HAP-1 (cell line): ENCODE data around the gene ATRIP.

Experiments used
- DNase-seq, 2 experiments: peaks; one replicate each; pipeline ENCODE4 v3.0.0-alpha.2; 2016 to 2020; ENCODE audit warnings: low spot score in 2 of 2
- H3K27me3 ChIP-seq: fragments of 250-450 bp; sonication (Bioruptor Pico); 2 replicates; pipeline ENCODE4 v1.5.1; 2020; ENCODE audit warnings: low read depth, mild to moderate bottlenecking, moderate library complexity
- H3K36me3 ChIP-seq: fragments of 250-450 bp; sonication (Bioruptor Pico); replicated peaks from 2 replicates; pipeline ENCODE4 v1.5.1; 2020; ENCODE audit warnings: mild to moderate bottlenecking
- H3K4me1 ChIP-seq: fragments of 250-450 bp; sonication (Bioruptor Pico); 2 replicates; pipeline ENCODE4 v1.5.1; 2020; ENCODE audit warnings: mild to moderate bottlenecking
- H3K4me3 ChIP-seq: fragments of 250-450 bp; sonication (Bioruptor Pico); 2 replicates; pipeline ENCODE4 v1.5.1; 2020; ENCODE audit warnings: mild to moderate bottlenecking, moderate library complexity
- H3K9me3 ChIP-seq: fragments of 250-450 bp; sonication (Bioruptor Pico); 2 replicates; pipeline ENCODE4 v1.5.1; 2020; ENCODE audit warnings: mild to moderate bottlenecking, moderate library complexity
- in situ Hi-C: fragments of 300-500 bp; cut with MboI; formaldehyde crosslinking; loops from 3 replicates; pipeline ENCODE4 v1.14.3; 2020; ENCODE audit warnings: low sequenced_read_pairs, inconsistent platforms, mixed read lengths

The ATRIP gene

DNA sequence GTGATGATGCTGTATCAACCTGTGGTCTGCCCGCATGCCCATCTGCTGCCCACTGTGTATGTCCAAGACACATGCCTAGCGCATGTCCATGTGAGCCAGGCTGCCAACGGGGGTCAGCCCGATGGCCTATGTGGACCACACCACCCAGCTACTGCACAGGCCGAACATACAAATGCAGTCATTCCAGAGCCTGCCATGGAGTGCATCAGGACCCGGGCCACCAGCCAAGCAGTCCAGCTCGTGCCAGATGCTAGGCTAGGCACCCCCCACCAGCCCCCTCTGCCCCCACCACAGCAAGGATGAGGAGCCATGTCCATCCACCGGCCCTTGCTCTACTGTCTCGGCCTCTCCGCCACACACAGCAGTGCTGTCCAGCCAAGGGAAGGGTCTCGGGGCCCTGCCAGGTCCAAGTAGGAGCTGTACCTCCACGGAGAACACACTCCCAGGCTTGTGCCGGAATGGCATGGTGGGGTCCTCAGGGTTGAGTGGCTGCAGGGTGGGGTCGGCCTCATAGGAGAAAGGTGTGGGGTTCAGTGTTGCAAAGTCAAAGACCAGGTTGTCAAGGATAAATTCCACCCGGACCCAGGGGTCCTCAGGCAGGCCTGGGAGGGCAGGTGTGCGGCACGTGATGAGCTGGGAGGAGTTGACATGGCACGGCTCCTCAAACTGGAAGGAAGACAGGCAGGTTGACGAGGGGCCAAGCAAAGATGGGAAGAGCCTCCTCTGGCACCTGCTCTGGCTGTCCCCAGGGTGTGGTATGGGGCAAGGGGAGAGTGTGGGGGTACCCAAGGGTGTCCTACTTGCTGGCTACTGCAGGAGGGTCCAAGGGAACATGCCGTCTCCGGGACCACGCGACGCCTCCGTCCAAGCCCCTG is 31.9 kb upstream of the ATRIP start:
- in situ Hi-C loops, result no loop called here
- peaks cover 10% of the 10 kb centered on the region for H3K36me3 ChIP-seq

DNA sequence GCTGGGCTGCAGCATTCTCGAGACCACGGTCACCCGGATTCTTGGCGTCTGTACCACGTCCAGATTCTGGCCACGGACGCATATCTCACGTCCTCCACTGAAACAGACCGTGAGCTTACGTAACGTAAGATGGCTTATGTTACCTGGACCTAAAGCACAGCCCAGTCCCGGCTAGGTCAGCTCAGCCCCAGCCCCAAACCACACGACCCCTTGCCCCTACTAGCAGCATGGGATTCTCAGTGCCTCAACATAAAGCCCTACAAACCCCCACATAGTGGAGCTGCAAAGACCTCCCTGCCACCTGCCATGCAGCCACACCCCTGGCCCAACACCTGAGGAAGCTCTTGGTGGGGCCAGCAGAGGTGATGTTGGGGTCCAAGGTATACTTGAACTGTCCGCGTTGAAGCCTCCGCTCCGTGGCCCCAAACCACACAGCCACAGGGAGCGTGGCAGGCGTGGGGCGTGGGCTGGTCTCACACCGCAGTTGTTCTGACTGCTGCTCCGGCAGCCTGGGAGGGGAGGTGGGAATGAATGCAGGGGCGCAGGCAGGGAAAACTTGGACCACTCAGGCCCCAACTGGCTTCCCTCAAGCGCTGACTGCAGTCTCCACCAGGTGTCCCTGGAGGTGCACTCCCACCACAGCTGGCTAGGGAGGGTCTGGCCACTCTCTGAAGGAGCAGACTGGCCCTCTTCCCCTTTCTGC is 31.1 kb upstream of the ATRIP start:
- in situ Hi-C loops, result no loop called here
- no peaks in the 10 kb centered on the region for H3K4me1 ChIP-seq
- H3K36me3 ChIP-seq, result peaks cover 10% of the 10 kb centered on the region
- H3K4me3 ChIP-seq, result no peak overlapping the region
- H3K27me3 ChIP-seq, result no peaks in the 10 kb centered on the region
- no peaks in the 10 kb centered on the region for H3K9me3 ChIP-seq
- no peak for DNase-seq

More for the DNA sequence above, 31.9 kb upstream of the ATRIP start:
- no peak overlapping the region for H3K4me3 ChIP-seq
- no peak for DNase-seq
- no peaks in the 10 kb centered on the region for H3K27me3 ChIP-seq
- no peaks in the 10 kb centered on the region for H3K4me1 ChIP-seq
- no peaks in the 10 kb centered on the region for H3K9me3 ChIP-seq

- Histone ChIP-seq H3K36me3 (peaks cover 6% of the 10 kb centered on the region; the same call in 1 of the 2 replicates), H3K27me3 (no peaks in the 10 kb centered on the region), H3K4me1 (no peaks in the 10 kb centered on the region), H3K9me3 (no peaks in the 10 kb centered on the region), H3K4me3 (no peak overlapping the region)
- in situ Hi-C loops, result no loop called here
- no peak for DNase-seq
Observed at GRCh38 chr3:48416091-48416505, 30.4 kb upstream of the ATRIP start.

DNA sequence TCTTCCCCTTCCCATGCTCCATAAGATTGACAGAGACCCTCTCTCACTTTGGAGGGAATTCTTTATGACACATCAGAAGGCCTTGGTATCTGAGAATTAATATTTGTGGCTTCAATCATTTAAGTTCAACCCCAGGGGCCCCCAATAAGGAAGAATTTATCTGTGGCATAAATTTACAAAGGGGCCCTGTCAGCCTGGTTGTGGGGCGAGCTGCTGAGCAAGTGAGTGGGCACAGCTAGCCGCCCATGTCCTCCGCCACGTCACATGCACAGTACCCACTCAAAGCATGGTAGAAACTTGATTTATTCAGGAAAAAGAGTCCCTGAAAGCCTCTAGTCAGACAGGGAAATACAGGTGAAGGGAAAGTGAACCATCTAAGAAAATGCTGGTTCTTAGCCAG is 30.0 kb upstream of the ATRIP start:
- Histone ChIP-seq H3K36me3 (peaks cover 6% of the 10 kb centered on the region; the same call in 1 of the 2 replicates), H3K4me1 (no peaks in the 10 kb centered on the region), H3K9me3 (no peaks in the 10 kb centered on the region), H3K4me3 (no peak overlapping the region), H3K27me3 (no peaks in the 10 kb centered on the region)
- no peak for DNase-seq
- in situ Hi-C loops, result no loop called here

DNA sequence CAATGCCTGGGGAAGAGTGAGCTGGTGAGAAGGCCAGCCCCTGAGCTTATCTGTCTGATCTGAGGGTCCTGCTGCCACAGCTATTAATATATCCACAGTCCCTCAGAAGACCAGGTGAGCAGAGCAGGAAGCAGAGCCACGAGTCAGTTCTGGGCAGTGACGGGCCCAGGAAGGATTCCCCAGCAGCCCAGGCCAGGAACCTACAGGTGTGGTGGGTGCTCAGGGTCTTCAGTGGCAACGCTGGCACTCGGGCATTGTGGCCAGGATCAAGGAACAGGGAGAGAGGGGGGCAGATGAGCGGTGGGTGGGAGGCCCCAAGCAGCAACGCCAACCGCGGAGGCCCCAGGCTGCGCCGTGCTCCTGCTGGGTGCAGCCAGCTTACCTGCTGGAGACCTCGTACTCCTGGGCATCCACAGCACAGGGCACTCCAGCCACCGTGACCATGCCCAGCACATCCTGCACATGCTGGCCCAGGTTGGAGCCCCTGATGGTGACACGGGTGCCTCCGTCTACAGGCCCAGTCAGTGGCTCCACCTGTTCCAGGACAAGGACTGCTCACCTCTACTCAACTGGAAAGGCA is 28.9 kb upstream of the ATRIP start:
- H3K36me3 ChIP-seq, result peaks cover 6% of the 10 kb centered on the region; the same call in 1 of the 2 replicates
- no peak overlapping the region for H3K4me3 ChIP-seq
- in situ Hi-C loops, result no loop called here
- H3K4me1 ChIP-seq, result no peaks in the 10 kb centered on the region
- no peak for DNase-seq
- H3K9me3 ChIP-seq, result no peaks in the 10 kb centered on the region
- H3K27me3 ChIP-seq, result no peaks in the 10 kb centered on the region

GRCh38 chr3:48418140-48418539 is 28.4 kb upstream of the ATRIP start:
- H3K4me1 ChIP-seq, result no peaks in the 10 kb centered on the region
- peaks cover 6% of the 10 kb centered on the region; the same call in 1 of the 2 replicates for H3K36me3 ChIP-seq
- no peak for DNase-seq
- H3K9me3 ChIP-seq, result no peaks in the 10 kb centered on the region
- no peak overlapping the region for H3K4me3 ChIP-seq
- in situ Hi-C loops, result no loop called here
- H3K27me3 ChIP-seq, result no peaks in the 10 kb centered on the region

- in situ Hi-C loops, result no loop called here
- Histone ChIP-seq H3K4me3 (no peak overlapping the region), H3K4me1 (no peaks in the 10 kb centered on the region), H3K27me3 (no peaks in the 10 kb centered on the region), H3K9me3 (no peaks in the 10 kb centered on the region), H3K36me3 (peaks cover 6% of the 10 kb centered on the region; the same call in 1 of the 2 replicates)
- no peak for DNase-seq
Observed at GRCh38 chr3:48418651-48419050, 27.9 kb upstream of the ATRIP start.

GRCh38 chr3:48419149-48419548 is 27.4 kb upstream of the ATRIP start:
- Histone ChIP-seq H3K4me3 (no peak overlapping the region), H3K9me3 (no peaks in the 10 kb centered on the region), H3K36me3 (peaks cover 6% of the 10 kb centered on the region; the same call in 1 of the 2 replicates), H3K4me1 (no peaks in the 10 kb centered on the region), H3K27me3 (no peaks in the 10 kb centered on the region)
- DNase-seq, result no peak
- in situ Hi-C loops, result no loop called here

DNA sequence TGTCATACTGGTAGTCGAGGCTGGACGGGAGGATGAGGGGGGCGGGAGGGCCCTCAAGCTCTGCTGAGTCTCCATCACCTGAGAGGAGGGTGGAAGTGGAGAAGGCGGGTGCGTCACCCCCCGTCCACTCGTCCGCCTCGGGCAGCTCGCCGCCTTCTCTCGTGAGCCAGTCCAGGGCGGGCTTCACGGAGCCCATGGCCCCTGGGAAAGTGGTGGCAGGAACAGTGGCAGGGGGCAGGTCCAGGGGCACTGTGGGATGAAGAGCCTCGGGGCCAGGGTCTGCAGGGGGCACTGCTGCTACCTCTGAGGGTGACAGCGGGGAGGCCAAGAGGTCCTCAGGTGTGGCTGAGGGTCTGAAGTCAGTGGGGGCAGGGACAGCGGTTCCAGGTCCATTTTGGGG is 26.9 kb upstream of the ATRIP start:
- no peak for DNase-seq
- Histone ChIP-seq H3K4me1 (no peaks in the 10 kb centered on the region), H3K4me3 (no peak overlapping the region), H3K36me3 (peaks cover 3% of the 10 kb centered on the region; the same call in 1 of the 2 replicates), H3K27me3 (no peaks in the 10 kb centered on the region), H3K9me3 (no peaks in the 10 kb centered on the region)
- in situ Hi-C loops, result no loop called here

GRCh38 chr3:48420561-48420960 is 26.0 kb upstream of the ATRIP start:
- in situ Hi-C loops, result no loop called here
- Histone ChIP-seq H3K36me3 (no peaks in the 10 kb centered on the region), H3K27me3 (no peaks in the 10 kb centered on the region), H3K4me3 (no peak overlapping the region), H3K4me1 (no peaks in the 10 kb centered on the region), H3K9me3 (no peaks in the 10 kb centered on the region)
- no peak for DNase-seq

GRCh38 chr3:48422272-48422671 is 24.3 kb upstream of the ATRIP start:
- in situ Hi-C loops, result no loop called here
- Histone ChIP-seq H3K9me3 (no peaks in the 10 kb centered on the region), H3K4me1 (no peaks in the 10 kb centered on the region), H3K4me3 (no peak overlapping the region), H3K27me3 (no peaks in the 10 kb centered on the region), H3K36me3 (no peaks in the 10 kb centered on the region)
- DNase-seq, result no peak

DNA sequence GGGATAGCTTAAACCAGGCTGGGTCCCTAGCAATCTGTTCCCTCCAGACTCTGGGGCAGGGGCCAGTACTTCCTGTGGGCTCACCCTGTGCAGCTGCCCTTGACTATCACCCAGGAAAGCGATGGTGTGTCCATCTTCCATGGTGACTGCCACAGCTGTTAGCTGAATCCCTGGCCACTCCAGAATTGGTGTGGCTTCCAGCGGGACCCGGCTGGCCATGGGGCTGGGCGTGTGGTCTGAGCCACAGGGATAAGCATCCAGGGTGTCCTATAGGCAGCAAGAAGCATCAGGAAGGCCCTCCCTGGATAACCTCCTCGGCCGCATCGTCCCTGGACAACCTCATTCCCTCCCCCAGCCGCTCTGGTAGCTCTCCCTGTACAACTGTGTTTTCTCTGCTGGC is 23.9 kb upstream of the ATRIP start:
- Histone ChIP-seq H3K4me1 (no peaks in the 10 kb centered on the region), H3K27me3 (no peaks in the 10 kb centered on the region), H3K4me3 (no peak overlapping the region), H3K9me3 (no peaks in the 10 kb centered on the region), H3K36me3 (no peaks in the 10 kb centered on the region)
- no peak for DNase-seq
- in situ Hi-C loops, result no loop called here

DNA sequence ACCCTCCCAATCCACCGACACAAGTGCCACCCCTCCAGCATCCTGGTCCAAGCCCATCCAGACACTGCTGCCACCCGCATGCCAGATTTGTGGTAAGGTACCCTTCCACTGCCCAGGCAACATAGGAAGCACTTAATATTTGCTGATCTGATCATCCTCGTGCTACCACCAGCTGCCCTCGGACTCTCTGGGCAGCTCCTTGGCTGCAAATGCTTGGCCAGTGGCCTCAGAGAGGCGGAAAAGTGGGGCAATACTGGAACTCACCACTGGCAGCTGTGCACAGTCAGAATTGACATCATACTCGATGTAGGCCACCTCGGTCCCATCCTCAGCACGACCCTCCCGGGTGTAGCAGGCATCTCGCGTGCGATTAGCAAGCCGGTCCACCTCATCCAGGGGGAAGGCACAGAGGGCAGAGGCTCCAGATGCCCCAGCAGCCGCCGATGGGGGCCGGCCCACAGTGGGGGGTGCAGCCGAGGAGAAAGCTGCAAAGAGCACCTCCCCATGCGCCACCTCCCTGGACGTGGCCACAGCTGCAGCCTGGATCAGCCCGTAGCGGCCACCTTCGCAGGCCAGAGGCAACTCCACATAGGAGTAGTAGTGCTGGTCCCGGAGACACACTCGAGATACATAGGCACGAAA is 23.2 kb upstream of the ATRIP start:
- Histone ChIP-seq H3K9me3 (no peaks in the 10 kb centered on the region), H3K36me3 (no peaks in the 10 kb centered on the region), H3K27me3 (no peaks in the 10 kb centered on the region), H3K4me1 (peaks cover 4% of the 10 kb centered on the region), H3K4me3 (no peak overlapping the region)
- no peak for DNase-seq
- in situ Hi-C loops, result no loop called here
